BE2C (cell line): ENCODE measurements around the gene USP25.

Experiments used
- DNase-seq: peaks from one replicate; pipeline ENCODE4 v3.0.0-alpha.2; 2020
- H3K27me3 ChIP-seq: fragments of 250-450 bp; sonication (Bioruptor Pico); 2 replicates; pipeline ENCODE4 v1.5.1; 2020; ENCODE audit warnings: mild to moderate bottlenecking
- H3K36me3 ChIP-seq: fragments of 250-450 bp; sonication (Bioruptor Pico); 2 replicates; pipeline ENCODE4 v1.5.1; 2020; ENCODE audit warnings: mild to moderate bottlenecking
- H3K4me1 ChIP-seq: fragments of 250-450 bp; sonication (Bioruptor Pico); 2 replicates; pipeline ENCODE4 v1.5.1; 2020
- H3K4me3 ChIP-seq: 2 replicates; pipeline ENCODE4 v1.5.1; 2011; ENCODE audit warnings: low read depth, low read length
- H3K9me3 ChIP-seq: fragments of 250-450 bp; sonication (Bioruptor Pico); 2 replicates; pipeline ENCODE4 v1.5.1; 2020
- TF ChIP-seq, protein P1 (sequence below): IDR thresholded peaks from 2 replicates; pipeline ENCODE4 v1.5.1; 2012; ENCODE audit warnings: mild to moderate bottlenecking, low read depth, low read length

Gene USP25

DNA sequence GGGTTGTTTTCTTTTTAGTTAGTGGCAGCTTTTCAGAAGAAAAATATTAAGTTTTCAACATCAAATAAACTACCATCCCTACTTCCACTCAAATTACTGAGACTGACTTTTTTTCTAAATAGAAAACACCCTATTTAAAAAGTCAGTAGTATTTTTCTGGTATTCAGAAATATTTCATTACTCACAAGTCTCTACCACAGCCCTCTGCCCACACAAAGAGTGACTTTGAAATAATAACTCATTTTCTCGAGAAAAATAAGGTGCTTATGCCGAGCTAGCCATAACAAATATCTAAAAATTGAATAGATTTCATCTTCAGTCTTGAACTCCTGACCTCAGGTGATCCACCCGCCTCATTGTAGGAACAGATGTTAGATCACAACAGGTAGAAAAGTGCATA, 41.8 kb upstream of the USP25 start:
- Histone ChIP-seq H3K36me3 (no peaks in the 10 kb centered on the region), H3K4me1 (no peaks in the 10 kb centered on the region), H3K4me3 (no peak overlapping the region), H3K9me3 (no peaks in the 10 kb centered on the region), H3K27me3 (no peaks in the 10 kb centered on the region)
- no peak for DNase-seq
- TF ChIP-seq, protein P1, sequence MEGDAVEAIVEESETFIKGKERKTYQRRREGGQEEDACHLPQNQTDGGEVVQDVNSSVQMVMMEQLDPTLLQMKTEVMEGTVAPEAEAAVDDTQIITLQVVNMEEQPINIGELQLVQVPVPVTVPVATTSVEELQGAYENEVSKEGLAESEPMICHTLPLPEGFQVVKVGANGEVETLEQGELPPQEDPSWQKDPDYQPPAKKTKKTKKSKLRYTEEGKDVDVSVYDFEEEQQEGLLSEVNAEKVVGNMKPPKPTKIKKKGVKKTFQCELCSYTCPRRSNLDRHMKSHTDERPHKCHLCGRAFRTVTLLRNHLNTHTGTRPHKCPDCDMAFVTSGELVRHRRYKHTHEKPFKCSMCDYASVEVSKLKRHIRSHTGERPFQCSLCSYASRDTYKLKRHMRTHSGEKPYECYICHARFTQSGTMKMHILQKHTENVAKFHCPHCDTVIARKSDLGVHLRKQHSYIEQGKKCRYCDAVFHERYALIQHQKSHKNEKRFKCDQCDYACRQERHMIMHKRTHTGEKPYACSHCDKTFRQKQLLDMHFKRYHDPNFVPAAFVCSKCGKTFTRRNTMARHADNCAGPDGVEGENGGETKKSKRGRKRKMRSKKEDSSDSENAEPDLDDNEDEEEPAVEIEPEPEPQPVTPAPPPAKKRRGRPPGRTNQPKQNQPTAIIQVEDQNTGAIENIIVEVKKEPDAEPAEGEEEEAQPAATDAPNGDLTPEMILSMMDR = no peak

DNA sequence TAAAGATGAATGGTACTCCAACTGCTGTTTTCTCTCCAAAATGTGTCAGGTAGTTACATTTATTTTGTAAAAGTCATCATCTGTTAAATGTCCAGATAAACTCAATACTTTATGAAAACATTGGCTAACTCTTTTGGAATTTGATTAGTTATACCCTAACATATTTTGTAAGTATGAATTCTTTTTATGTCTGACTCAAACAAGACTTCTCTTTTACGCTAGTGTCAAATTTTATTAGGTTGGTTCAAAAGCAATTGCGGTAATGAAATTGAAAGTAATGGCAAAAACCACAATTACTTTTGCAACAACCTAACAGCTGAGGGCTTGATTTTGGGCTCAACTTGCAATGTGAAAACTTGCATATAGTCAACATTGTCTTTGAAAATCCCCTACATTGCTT, 41.0 kb upstream of the USP25 start:
- no peak overlapping the region for H3K4me3 ChIP-seq
- H3K9me3 ChIP-seq = no peaks in the 10 kb centered on the region
- TF ChIP-seq, protein P1 = no peak
- H3K36me3 ChIP-seq = no peaks in the 10 kb centered on the region
- H3K4me1 ChIP-seq = no peaks in the 10 kb centered on the region
- H3K27me3 ChIP-seq = no peaks in the 10 kb centered on the region
- no peak for DNase-seq

DNA sequence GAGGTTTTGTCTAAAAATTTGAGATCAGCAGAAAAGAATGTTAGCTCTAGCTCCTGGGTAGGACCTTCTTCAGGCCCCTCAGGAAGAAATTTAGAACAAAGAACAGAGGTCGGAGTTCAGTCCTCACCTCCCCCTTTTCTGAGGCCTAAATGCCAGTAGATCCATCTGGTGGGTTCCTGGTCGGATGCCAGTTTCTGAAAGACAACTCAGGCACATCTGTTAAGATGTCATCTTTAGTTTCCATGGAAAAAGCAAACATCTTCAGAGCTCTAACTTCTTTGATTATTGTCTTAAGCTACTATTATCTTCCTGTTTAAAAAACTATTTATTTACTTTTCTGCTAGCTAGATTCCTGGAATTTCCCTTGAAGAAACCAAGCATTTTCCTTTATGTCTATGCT, 37.1 kb upstream of the USP25 start:
- TF ChIP-seq, protein P1 = no peak
- no peaks in the 10 kb centered on the region for H3K36me3 ChIP-seq
- no peaks in the 10 kb centered on the region for H3K4me1 ChIP-seq
- H3K4me3 ChIP-seq = no peak overlapping the region
- DNase-seq = no peak
- H3K27me3 ChIP-seq = no peaks in the 10 kb centered on the region
- H3K9me3 ChIP-seq = no peaks in the 10 kb centered on the region

DNA sequence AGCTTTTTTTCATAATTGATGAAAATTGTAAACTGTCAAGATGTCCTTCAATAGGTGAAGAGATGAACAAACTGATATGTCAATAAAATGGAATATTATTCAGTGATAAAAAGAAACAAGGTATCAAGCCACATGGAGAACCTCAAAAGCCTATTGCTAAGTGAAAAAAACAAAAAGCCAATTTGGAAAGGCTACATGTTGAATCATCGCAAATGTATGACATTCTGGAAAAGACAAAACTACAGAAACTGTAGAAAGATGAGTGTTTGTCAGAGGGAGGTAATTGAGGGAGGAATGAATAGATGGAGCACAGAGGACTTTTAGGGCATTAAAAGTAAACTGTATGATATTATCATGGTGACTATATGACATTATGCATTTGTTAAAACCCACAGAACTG, 34.5 kb upstream of the USP25 start:
- H3K36me3 ChIP-seq = no peaks in the 10 kb centered on the region
- H3K4me1 ChIP-seq = no peaks in the 10 kb centered on the region
- no peaks in the 10 kb centered on the region; the same call in 1 of the 2 replicates for H3K9me3 ChIP-seq
- TF ChIP-seq, protein P1 = no peak
- no peak for DNase-seq
- no peak overlapping the region for H3K4me3 ChIP-seq
- H3K27me3 ChIP-seq = no peaks in the 10 kb centered on the region

DNA sequence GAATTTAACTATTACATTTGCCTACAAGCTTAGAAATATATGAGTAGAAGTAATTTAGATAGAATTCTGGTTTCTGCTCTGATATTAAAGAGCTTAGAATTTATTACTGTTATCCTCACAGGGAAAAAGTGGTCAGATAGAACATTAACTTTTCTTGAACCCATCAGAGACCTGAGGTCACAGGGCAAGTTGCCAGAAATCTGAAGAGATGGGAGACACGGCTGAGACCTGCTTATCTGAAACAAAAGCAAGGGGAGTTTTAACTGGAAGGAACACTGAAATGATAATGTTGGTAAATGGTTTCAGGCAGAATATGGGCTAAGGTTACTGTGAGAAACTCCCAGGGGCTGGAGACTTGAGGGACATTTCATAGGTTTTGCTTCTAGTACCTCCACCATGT, 28.0 kb upstream of the USP25 start:
- H3K4me3 ChIP-seq = no peak overlapping the region
- DNase-seq = no peak
- TF ChIP-seq, protein P1 = no peak
- no peaks in the 10 kb centered on the region for H3K36me3 ChIP-seq
- no peaks in the 10 kb centered on the region for H3K27me3 ChIP-seq
- no peaks in the 10 kb centered on the region; the same call in 1 of the 2 replicates for H3K9me3 ChIP-seq
- H3K4me1 ChIP-seq = no peaks in the 10 kb centered on the region

DNA sequence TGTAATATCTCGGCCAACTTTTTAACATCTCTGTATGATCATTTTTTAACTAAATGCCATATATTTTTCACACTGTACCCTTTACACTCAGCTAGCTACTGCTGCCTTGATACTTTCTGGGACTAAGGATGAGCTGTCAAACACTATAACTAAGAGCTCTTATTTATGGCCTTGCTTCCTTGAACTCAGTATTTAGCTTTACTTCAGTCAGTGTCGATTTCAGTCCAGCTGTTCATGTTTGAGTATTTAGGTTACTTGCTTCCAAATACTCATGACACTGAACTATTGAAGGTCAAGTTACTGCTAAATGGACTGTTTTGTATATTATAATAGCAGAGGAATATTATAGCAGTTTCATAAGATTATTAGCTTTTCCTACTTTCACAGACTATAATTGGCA, 25.9 kb upstream of the USP25 start:
- Histone ChIP-seq H3K4me3 (no peak overlapping the region), H3K4me1 (no peaks in the 10 kb centered on the region), H3K27me3 (no peaks in the 10 kb centered on the region), H3K9me3 (no peaks in the 10 kb centered on the region), H3K36me3 (no peaks in the 10 kb centered on the region)
- TF ChIP-seq, protein P1 = no peak
- DNase-seq = no peak
